ENCODE results near the gene MAN1C1.

The MAN1C1 gene

GRCh38 chr1:25744140-25744581 is 127.6 kb downstream of the MAN1C1 start:
- ATAC-seq = peak; percentile 88
- TF ChIP-seq TSHZ2 (CRISPR knock-in tag; IDR thresholded peaks at IDR 0.05) = no peak
- TF ChIP-seq PATZ1 (CRISPR knock-in tag; IDR thresholded peaks at IDR 0.05; ENCODE audit: borderline replicate concordance) = no peak
- no peak for TF ChIP-seq ZC3H10 (CRISPR knock-in tag; IDR thresholded peaks at IDR 0.05)
- no peak for TF ChIP-seq CSRNP3 (CRISPR knock-in tag; IDR thresholded peaks at IDR 0.05)
- TF ChIP-seq TCF4 (CRISPR knock-in tag; IDR thresholded peaks at IDR 0.05; ENCODE audit: borderline replicate concordance) = no peak
- no peak for TF ChIP-seq CSDC2 (CRISPR knock-in tag; IDR thresholded peaks at IDR 0.05)
- no peak for TF ChIP-seq ZNF8 (CRISPR knock-in tag; IDR thresholded peaks at IDR 0.05)
- no peak for TF ChIP-seq ESRRG (CRISPR knock-in tag; IDR thresholded peaks at IDR 0.05)
- TF ChIP-seq ARNTL (CRISPR knock-in tag; IDR thresholded peaks at IDR 0.05; ENCODE audit: borderline replicate concordance, low read depth) = no peak
- TF ChIP-seq ZNF565 (CRISPR knock-in tag; conservative IDR thresholded peaks at IDR 0.05; ENCODE audit: low read depth) = no peak
- no peak for TF ChIP-seq ZNF70 (CRISPR knock-in tag; IDR thresholded peaks at IDR 0.05)
- TF ChIP-seq GLIS3 (CRISPR knock-in tag; IDR thresholded peaks at IDR 0.05) = no peak
- no peak for TF ChIP-seq RARB (CRISPR knock-in tag; IDR thresholded peaks at IDR 0.05)
- no peak for TF ChIP-seq SNAI2 (CRISPR knock-in tag; IDR thresholded peaks at IDR 0.05)
- no peak for TF ChIP-seq ISL1 (CRISPR knock-in tag; IDR thresholded peaks at IDR 0.05)
- TF ChIP-seq CREB5 (CRISPR knock-in tag; IDR thresholded peaks at IDR 0.05; ENCODE audit: low read depth) = no peak
- TF ChIP-seq ZFP3 (CRISPR knock-in tag; IDR thresholded peaks at IDR 0.05) = no peak

- ATAC-seq = no peak
- TF ChIP-seq SNAI2 (CRISPR knock-in tag; IDR thresholded peaks at IDR 0.05) = no peak
- TF ChIP-seq ISL1 (CRISPR knock-in tag; IDR thresholded peaks at IDR 0.05) = no peak
- no peak for TF ChIP-seq ZC3H10 (CRISPR knock-in tag; IDR thresholded peaks at IDR 0.05)
- TF ChIP-seq CREB5 (CRISPR knock-in tag; IDR thresholded peaks at IDR 0.05; ENCODE audit: low read depth) = no peak
- no peak for TF ChIP-seq ARNTL (CRISPR knock-in tag; IDR thresholded peaks at IDR 0.05; ENCODE audit: borderline replicate concordance, low read depth)
- TF ChIP-seq POU6F1 (CRISPR knock-in tag; IDR thresholded peaks at IDR 0.05; ENCODE audit: borderline replicate concordance, low read depth) = no peak
- TF ChIP-seq TCF4 (CRISPR knock-in tag; IDR thresholded peaks at IDR 0.05; ENCODE audit: borderline replicate concordance) = no peak
- TF ChIP-seq ZNF70 (CRISPR knock-in tag; IDR thresholded peaks at IDR 0.05) = no peak
- no peak for TF ChIP-seq TSHZ2 (CRISPR knock-in tag; IDR thresholded peaks at IDR 0.05)
- TF ChIP-seq GLIS3 (CRISPR knock-in tag; IDR thresholded peaks at IDR 0.05) = no peak
- no peak for TF ChIP-seq ZFP30 (CRISPR knock-in tag; IDR thresholded peaks at IDR 0.05)
- no peak for TF ChIP-seq ZNF8 (CRISPR knock-in tag; IDR thresholded peaks at IDR 0.05)
- no peak for TF ChIP-seq CSRNP3 (CRISPR knock-in tag; IDR thresholded peaks at IDR 0.05)
- no peak for TF ChIP-seq TOX (CRISPR knock-in tag; IDR thresholded peaks at IDR 0.05; ENCODE audit: borderline replicate concordance)
Measured at GRCh38 chr1:25744636-25745425, 128.2 kb downstream of the MAN1C1 start.

All from SK-N-SH treated with all-trans-retinoic acid at 6 μM for 48 hours (cell line).